Measurements from ENCODE around the gene TET3.

- TF ChIP-seq SP2 (IDR thresholded peaks at IDR 0.05; ENCODE audit: low read length) (no peak), USF2 (IDR thresholded peaks at IDR 0.05; ENCODE audit: low read length) (no peak), JUN (IDR thresholded peaks at IDR 0.05; ENCODE audit: low read depth, low read length) (no peak), POLR2A (IDR thresholded peaks at IDR 0.05; ENCODE audit: control extremely low read depth in 1 of 2, low read depth in 2 of 2, low read length in 2 of 2) (no peak), SUZ12 (IDR thresholded peaks at IDR 0.05; ENCODE audit: low read length) (no peak), CTCF (IDR thresholded peaks at IDR 0.05; ENCODE audit: control extremely low read depth in 1 of 3, insufficient read depth in 1 of 3, low read depth in 1 of 3, low read length in 3 of 3) (peak; percentile 32 to 38 (median 36); a peak in 3 of 4 replicates), SP1 (IDR thresholded peaks at IDR 0.05; ENCODE audit: low read depth, low read length) (no peak), SP4 (IDR thresholded peaks at IDR 0.05; ENCODE audit: low read length) (no peak)
Measured at GRCh38 chr2:73939419-73939818, 45.3 kb upstream of the TET3 start.

Measured in H1 (cell line).